ENCODE results near the gene E2F7. TPM values are rescaled to one million over a fixed set of nuclear protein-coding genes. Genes with fewer than 3 reads are reported as not detected.

Gene E2F7
- total RNA-seq, 1 donor from 2014 or later: 40.5 TPM

- H3K9ac ChIP-seq: no peak overlapping the region
- H3K79me2 ChIP-seq (ENCODE audit: low read depth): no peaks in the 10 kb centered on the region
- Mint-ChIP-seq H3K27me3 (ENCODE audit: insufficient read depth, low read depth) (peaks cover 3% of the 10 kb centered on the region), H3K27ac (no peak overlapping the region), H3K36me3 (no peaks in the 10 kb centered on the region), H3K4me3 (no peak overlapping the region), H3K4me1 (peaks cover 2% of the 10 kb centered on the region), H3K9me3 (no peaks in the 10 kb centered on the region)
- no peaks in the 10 kb centered on the region for H4K20me1 ChIP-seq (ENCODE audit: low read depth)
- H3K27ac ChIP-seq: no peak overlapping the region
- no peaks in the 10 kb centered on the region for H3F3A ChIP-seq (ENCODE audit: low read depth)
- no peak overlapping the region for H3K4me2 ChIP-seq
- TF ChIP-seq EZH2phosphoT487 (IDR thresholded peaks at IDR 0.05) (no peak), EZH2 (IDR thresholded peaks at IDR 0.05) (no peak), CTCF (IDR thresholded peaks at IDR 0.05) (no peak)
- no peaks in the 10 kb centered on the region for H3K4me1 ChIP-seq
- no peaks in the 10 kb centered on the region for H3K27me3 ChIP-seq
- H3K4me3 ChIP-seq: no peak overlapping the region
- H2AFZ ChIP-seq (replicated peaks): no peak overlapping the region
- H3K9me3 ChIP-seq (ENCODE audit: low read depth): no peaks in the 10 kb centered on the region
- no peaks in the 10 kb centered on the region for H3K36me3 ChIP-seq
- DNase-seq (ENCODE audit: low spot score): no peak
Measured at GRCh38 chr12:77003914-77004313, 61.5 kb downstream of the E2F7 start.

- TF ChIP-seq EZH2 (IDR thresholded peaks at IDR 0.05) (no peak), EZH2phosphoT487 (IDR thresholded peaks at IDR 0.05) (no peak), CTCF (IDR thresholded peaks at IDR 0.05) (no peak)
- H3K4me1 ChIP-seq: no peaks in the 10 kb centered on the region
- DNase-seq (ENCODE audit: low spot score): no peak
- no peak overlapping the region for H3K27ac ChIP-seq
- H3K36me3 ChIP-seq: no peaks in the 10 kb centered on the region
- H3K79me2 ChIP-seq (ENCODE audit: low read depth): no peaks in the 10 kb centered on the region
- H3K9me3 ChIP-seq (ENCODE audit: low read depth): no peaks in the 10 kb centered on the region
- H3K27ac Mint-ChIP-seq: no peak overlapping the region
- H3K9ac ChIP-seq: no peak overlapping the region
- H3F3A ChIP-seq (ENCODE audit: low read depth): no peaks in the 10 kb centered on the region
- H3K4me2 ChIP-seq: no peak overlapping the region
- H3K36me3 Mint-ChIP-seq: no peaks in the 10 kb centered on the region
- no peak overlapping the region for H3K4me3 Mint-ChIP-seq
- H3K4me3 ChIP-seq: no peak overlapping the region
- no peaks in the 10 kb centered on the region for H3K9me3 Mint-ChIP-seq
- peaks cover 2% of the 10 kb centered on the region for H3K4me1 Mint-ChIP-seq
- H4K20me1 ChIP-seq (ENCODE audit: low read depth): no peaks in the 10 kb centered on the region
- no peak overlapping the region for H2AFZ ChIP-seq (replicated peaks)
- H3K27me3 Mint-ChIP-seq (ENCODE audit: insufficient read depth, low read depth): peaks cover 3% of the 10 kb centered on the region
- H3K27me3 ChIP-seq: no peaks in the 10 kb centered on the region
Measured at GRCh38 chr12:77003246-77003645, 62.1 kb downstream of the E2F7 start.

- peaks cover 2% of the 10 kb centered on the region for H3K4me1 Mint-ChIP-seq
- Histone ChIP-seq H3K27ac (no peak overlapping the region), H3F3A (ENCODE audit: low read depth) (no peaks in the 10 kb centered on the region), H2AFZ (replicated peaks) (no peak overlapping the region), H3K27me3 (no peaks in the 10 kb centered on the region), H3K4me2 (no peak overlapping the region), H3K4me3 (no peak overlapping the region), H3K36me3 (no peaks in the 10 kb centered on the region), H3K79me2 (ENCODE audit: low read depth) (no peaks in the 10 kb centered on the region), H3K9me3 (ENCODE audit: low read depth) (no peaks in the 10 kb centered on the region), H3K9ac (no peak overlapping the region), H3K4me1 (no peaks in the 10 kb centered on the region), H4K20me1 (ENCODE audit: low read depth) (no peaks in the 10 kb centered on the region)
- no peak for TF ChIP-seq EZH2 (IDR thresholded peaks at IDR 0.05)
- TF ChIP-seq CTCF (IDR thresholded peaks at IDR 0.05): no peak
- no peak for TF ChIP-seq EZH2phosphoT487 (IDR thresholded peaks at IDR 0.05)
- H3K9me3 Mint-ChIP-seq: no peaks in the 10 kb centered on the region
- H3K27me3 Mint-ChIP-seq (ENCODE audit: insufficient read depth, low read depth): peaks cover under 1% of the 10 kb centered on the region
- DNase-seq (ENCODE audit: low spot score): no peak
- H3K4me3 Mint-ChIP-seq: no peak overlapping the region
- no peak overlapping the region for H3K27ac Mint-ChIP-seq
- no peaks in the 10 kb centered on the region for H3K36me3 Mint-ChIP-seq
Measured at GRCh38 chr12:77002382-77002781, 63.0 kb downstream of the E2F7 start.

All from neural progenitor cell (in vitro differentiated cells).